Endothelial cell of umbilical vein (primary cell): Measurements from ENCODE around the gene GALNT10.

Experiments
- EZH2 ChIP-seq: IDR thresholded peaks from 2 replicates; pipeline ENCODE4 v1.6.1; 2012; ENCODE audit warnings: borderline replicate concordance, low read depth, mild to moderate bottlenecking, moderate library complexity, low read length, inconsistent platforms; ENCODE audit not compliant: severe bottlenecking
- FOS ChIP-seq: IDR thresholded peaks from 2 replicates; pipeline ENCODE4 v1.6.1; 2011; ENCODE audit warnings: mild to moderate bottlenecking, low read length, moderate library complexity, borderline replicate concordance; ENCODE audit not compliant: insufficient read depth
- JUN ChIP-seq: IDR thresholded peaks from 2 replicates; pipeline ENCODE4 v1.6.1; 2011; ENCODE audit warnings: borderline replicate concordance, low read depth; ENCODE audit not compliant: insufficient read length, insufficient read depth
- MYC ChIP-seq: IDR thresholded peaks from one replicate; pipeline ENCODE4 v1.6.1; 2011; ENCODE audit warnings: mild to moderate bottlenecking, low read depth, low read length
- POLR2A ChIP-seq: IDR thresholded peaks from 2 replicates; pipeline ENCODE4 v1.6.1; 2012; ENCODE audit warnings: low read depth, mild to moderate bottlenecking, control low read depth, low read length
- POLR2AphosphoS5 ChIP-seq: IDR thresholded peaks from 2 replicates; pipeline ENCODE4 v1.6.1; 2012; ENCODE audit warnings: low read depth, mild to moderate bottlenecking, control low read depth, low read length, moderate library complexity; ENCODE audit not compliant: insufficient read depth
- TF ChIP-seq, protein P1 (sequence below), 2 donors: IDR thresholded peaks; 1 replicate in 1 of 2; 2 replicates in 1 of 2; pipeline ENCODE4 v1.5.1; 2011; ENCODE audit warnings: low read length in 2 of 2, mild to moderate bottlenecking in 2 of 2, moderate library complexity in 2 of 2, control low read depth in 1 of 2, inconsistent platforms in 1 of 2, low read depth in 1 of 2; ENCODE audit not compliant: insufficient read depth in 1 of 2; ENCODE audit errors: extremely low read depth in 1 of 2
- TF ChIP-seq, protein P2 (sequence below): IDR thresholded peaks from 2 replicates; pipeline ENCODE4 v1.6.1; 2011; ENCODE audit not compliant: insufficient read depth, insufficient read length

- TF ChIP-seq, protein P1, sequence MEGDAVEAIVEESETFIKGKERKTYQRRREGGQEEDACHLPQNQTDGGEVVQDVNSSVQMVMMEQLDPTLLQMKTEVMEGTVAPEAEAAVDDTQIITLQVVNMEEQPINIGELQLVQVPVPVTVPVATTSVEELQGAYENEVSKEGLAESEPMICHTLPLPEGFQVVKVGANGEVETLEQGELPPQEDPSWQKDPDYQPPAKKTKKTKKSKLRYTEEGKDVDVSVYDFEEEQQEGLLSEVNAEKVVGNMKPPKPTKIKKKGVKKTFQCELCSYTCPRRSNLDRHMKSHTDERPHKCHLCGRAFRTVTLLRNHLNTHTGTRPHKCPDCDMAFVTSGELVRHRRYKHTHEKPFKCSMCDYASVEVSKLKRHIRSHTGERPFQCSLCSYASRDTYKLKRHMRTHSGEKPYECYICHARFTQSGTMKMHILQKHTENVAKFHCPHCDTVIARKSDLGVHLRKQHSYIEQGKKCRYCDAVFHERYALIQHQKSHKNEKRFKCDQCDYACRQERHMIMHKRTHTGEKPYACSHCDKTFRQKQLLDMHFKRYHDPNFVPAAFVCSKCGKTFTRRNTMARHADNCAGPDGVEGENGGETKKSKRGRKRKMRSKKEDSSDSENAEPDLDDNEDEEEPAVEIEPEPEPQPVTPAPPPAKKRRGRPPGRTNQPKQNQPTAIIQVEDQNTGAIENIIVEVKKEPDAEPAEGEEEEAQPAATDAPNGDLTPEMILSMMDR (IDR thresholded peaks at IDR 0.05; ENCODE audit: extremely low read depth in 1 of 2, insufficient read depth in 1 of 2, low read depth in 1 of 2, low read length in 2 of 2): no peak
- no peak for TF ChIP-seq POLR2A
- TF ChIP-seq FOS: no peak
- no peak for TF ChIP-seq JUN
- TF ChIP-seq EZH2: no peak
- TF ChIP-seq POLR2AphosphoS5: no peak
- TF ChIP-seq, protein P2, sequence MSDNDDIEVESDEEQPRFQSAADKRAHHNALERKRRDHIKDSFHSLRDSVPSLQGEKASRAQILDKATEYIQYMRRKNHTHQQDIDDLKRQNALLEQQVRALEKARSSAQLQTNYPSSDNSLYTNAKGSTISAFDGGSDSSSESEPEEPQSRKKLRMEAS: no peak
- no peak for TF ChIP-seq MYC
Measured at GRCh38 chr5:154218786-154219185, 28.3 kb downstream of the GALNT10 start.
